Liver (tissue), 9 donors: Measurements from ENCODE around the gene POC5. TPM values are rescaled to one million over a fixed set of nuclear protein-coding genes. Genes with fewer than 3 reads are reported as not detected.
A peak's percentile ranks its signal among the peaks of the same experiment; 100 is the strongest.

Source experiments
- DNase-seq: peaks from one replicate; pipeline ENCODE4 v3.0.0-alpha.2; 2017; ENCODE audit warnings: low spot score
- H3K27ac ChIP-seq, 2 donors: one replicate each; pipeline ENCODE4 v1.7.0; 2013; ENCODE audit warnings: inconsistent platforms in 2 of 2, low read length in 2 of 2, control low read depth in 1 of 2, low read depth in 1 of 2, mild to moderate bottlenecking in 1 of 2
- H3K27me3 ChIP-seq, 4 donors: one replicate each; pipeline versions ENCODE4 v1.6.1 to v1.7.0; 2013; ENCODE audit warnings: low read length in 3 of 4, inconsistent platforms in 1 of 4, mild to moderate bottlenecking in 1 of 4, moderate library complexity in 1 of 4; ENCODE audit not compliant: control insufficient read depth in 4 of 4, insufficient read depth in 4 of 4
- H3K36me3 ChIP-seq, 4 donors: one replicate each; pipeline versions ENCODE4 v1.6.1 to v1.7.0; 2013; ENCODE audit warnings: low read length in 3 of 4, mild to moderate bottlenecking in 3 of 4, low read depth in 1 of 4, moderate library complexity in 1 of 4; ENCODE audit not compliant: control insufficient read depth in 4 of 4, insufficient read depth in 3 of 4
- H3K4me1 ChIP-seq, 4 donors: one replicate each; pipeline versions ENCODE4 v1.6.1 to v1.7.0; 2013; ENCODE audit warnings: low read length in 3 of 4, mild to moderate bottlenecking in 3 of 4, moderate library complexity in 1 of 4; ENCODE audit not compliant: control insufficient read depth in 4 of 4, insufficient read depth in 4 of 4
- H3K4me3 ChIP-seq, 3 donors: one replicate each; pipeline versions ENCODE4 v1.6.1 to v1.7.0; 2013; ENCODE audit warnings: low read length in 3 of 3, control low read depth in 1 of 3, low read depth in 1 of 3, mild to moderate bottlenecking in 1 of 3
- H3K9ac ChIP-seq, 2 donors: one replicate each; pipeline ENCODE4 v1.7.0; 2013; ENCODE audit warnings: low read length in 2 of 2, mild to moderate bottlenecking in 2 of 2, moderate library complexity in 2 of 2, control low read depth in 1 of 2, low read depth in 1 of 2
- H3K9me3 ChIP-seq, 4 donors: one replicate each; pipeline versions ENCODE4 v1.6.1 to v1.7.0; 2013; ENCODE audit warnings: low read length in 3 of 4; ENCODE audit not compliant: control insufficient read depth in 4 of 4
- EGR1 ChIP-seq, 2 donors: IDR thresholded peaks; 2 replicates each; pipeline ENCODE4 v1.6.1; 2016 to 2018; ENCODE audit warnings: antibody characterized with exemption in 2 of 2, low read depth in 2 of 2
- FOXA1 ChIP-seq: IDR thresholded peaks from 2 replicates; pipeline ENCODE4 v1.6.1; 2016; ENCODE audit warnings: antibody characterized with exemption
- FOXA2 ChIP-seq: IDR thresholded peaks from 2 replicates; pipeline ENCODE4 v1.6.1; 2016; ENCODE audit warnings: antibody characterized with exemption
- GABPA ChIP-seq, 2 donors: IDR thresholded peaks in 1 of 2; conservative IDR thresholded peaks in 1 of 2; 2 replicates each; pipeline ENCODE4 v1.6.1; 2016; ENCODE audit warnings: antibody characterized with exemption in 2 of 2, mild to moderate bottlenecking in 1 of 2, moderate library complexity in 1 of 2
- HNF4A ChIP-seq, 2 donors: conservative IDR thresholded peaks; 2 replicates each; pipeline ENCODE4 v1.6.1; 2016; ENCODE audit warnings: antibody characterized with exemption in 2 of 2, mild to moderate bottlenecking in 2 of 2
- HNF4G ChIP-seq: IDR thresholded peaks from 2 replicates; pipeline ENCODE4 v1.6.1; 2016; ENCODE audit warnings: antibody characterized with exemption
- NR2F2 ChIP-seq: IDR thresholded peaks from 2 replicates; pipeline ENCODE4 v1.6.1; 2016; ENCODE audit warnings: antibody characterized with exemption
- RAD21 ChIP-seq, 2 donors: IDR thresholded peaks; 2 replicates each; pipeline ENCODE4 v1.6.1; 2016; ENCODE audit warnings: antibody characterized with exemption in 2 of 2, mild to moderate bottlenecking in 2 of 2
- RXRA ChIP-seq, 2 donors: IDR thresholded peaks; 2 replicates each; pipeline ENCODE4 v1.6.1; 2017 to 2018; ENCODE audit warnings: antibody characterized with exemption in 2 of 2, mild to moderate bottlenecking in 1 of 2
- SP1 ChIP-seq: IDR thresholded peaks from 2 replicates; pipeline ENCODE4 v1.6.1; 2018; ENCODE audit warnings: antibody characterized with exemption, mild to moderate bottlenecking
- TAF1 ChIP-seq: conservative IDR thresholded peaks from 2 replicates; pipeline ENCODE4 v1.6.1; 2016; ENCODE audit warnings: antibody characterized with exemption, mild to moderate bottlenecking
- YY1 ChIP-seq: IDR thresholded peaks from 2 replicates; pipeline ENCODE4 v1.6.1; 2016; ENCODE audit warnings: antibody characterized with exemption, mild to moderate bottlenecking
- ZBTB33 ChIP-seq: IDR thresholded peaks from 2 replicates; pipeline ENCODE4 v1.6.1; 2016; ENCODE audit warnings: antibody characterized with exemption
- WGBS: extraction: QIAGEN DNeasy Blood & Tissue Kit; methylation state at CpG from one replicate; pipeline ENCODE4 v1.1.7; 2013; 5-methylcytosine and 5-hydroxymethylcytosine counted together
- polyA plus RNA-seq, 2 donors: library from polyadenylated mRNA; stranded (reverse) in 1 of 2; unstranded in 1 of 2; fragments of 200-250 nt in 1 of 2; fragments of >200 nt in 1 of 2; fragmentation: Nextera tagmentation in 1 of 2; extraction: Ambion mirVana in 1 of 2; gene quantifications; one replicate each; pipeline versions ENCODE4 v1.2.1 to v1.2.3, GENCODE V29; 2013 to 2015
- total RNA-seq, 2 donors: library from RNA; depleted of rRNA; stranded (reverse); fragments of >200 nt; gene quantifications; one replicate each; pipeline ENCODE4 v1.2.3, GENCODE V29; 2014
- TF ChIP-seq, protein P1 (sequence below): IDR thresholded peaks from 2 replicates; pipeline ENCODE4 v1.6.1; 2016; ENCODE audit warnings: antibody characterized with exemption, mild to moderate bottlenecking
- TF ChIP-seq, protein P2 (sequence below): IDR thresholded peaks from 2 replicates; pipeline ENCODE4 v1.6.1; 2016; ENCODE audit warnings: antibody characterized with exemption
- TF ChIP-seq, protein P3 (sequence below): fragments of 150-350 bp; IDR thresholded peaks from 2 replicates; pipeline ENCODE4 v1.5.1; 2017; ENCODE audit warnings: improper control_type of control experiment, low read depth, low read length; ENCODE audit not compliant: missing input control
- donor health status: healthy.
- donor health status: healthy.
- donor health status: healthy.
- donor health status: healthy.
- donor health status: healthy.

Gene POC5
- total and polyA plus RNA-seq, 4 donors: 2.3 to 6.7 (median 5.1) TPM

GRCh38 chr5:75723378-75723777, 6.1 kb upstream of the POC5 start (continued):
- TF ChIP-seq ZBTB33 (no peak), HNF4G (no peak), HNF4A (conservative IDR thresholded peaks at IDR 0.05) (no peak), TAF1 (no peak), GABPA (IDR thresholded peaks at IDR 0.05 in 1 of 2, conservative IDR thresholded peaks at IDR 0.05 in 1 of 2) (no peak), SP1 (no peak)

- no peak for DNase-seq
- Histone ChIP-seq H3K9ac (no peak overlapping the region), H3K36me3 (no peaks in the 10 kb centered on the region), H3K4me3 (no peak overlapping the region), H3K4me1 (peaks cover under 1 to 13% (median 3%) of the 10 kb centered on the region in 4 donors), H3K27ac (no peak overlapping the region), H3K27me3 (no peaks in the 10 kb centered on the region), H3K9me3 (no peaks in the 10 kb centered on the region)
- TF ChIP-seq, protein P1, sequence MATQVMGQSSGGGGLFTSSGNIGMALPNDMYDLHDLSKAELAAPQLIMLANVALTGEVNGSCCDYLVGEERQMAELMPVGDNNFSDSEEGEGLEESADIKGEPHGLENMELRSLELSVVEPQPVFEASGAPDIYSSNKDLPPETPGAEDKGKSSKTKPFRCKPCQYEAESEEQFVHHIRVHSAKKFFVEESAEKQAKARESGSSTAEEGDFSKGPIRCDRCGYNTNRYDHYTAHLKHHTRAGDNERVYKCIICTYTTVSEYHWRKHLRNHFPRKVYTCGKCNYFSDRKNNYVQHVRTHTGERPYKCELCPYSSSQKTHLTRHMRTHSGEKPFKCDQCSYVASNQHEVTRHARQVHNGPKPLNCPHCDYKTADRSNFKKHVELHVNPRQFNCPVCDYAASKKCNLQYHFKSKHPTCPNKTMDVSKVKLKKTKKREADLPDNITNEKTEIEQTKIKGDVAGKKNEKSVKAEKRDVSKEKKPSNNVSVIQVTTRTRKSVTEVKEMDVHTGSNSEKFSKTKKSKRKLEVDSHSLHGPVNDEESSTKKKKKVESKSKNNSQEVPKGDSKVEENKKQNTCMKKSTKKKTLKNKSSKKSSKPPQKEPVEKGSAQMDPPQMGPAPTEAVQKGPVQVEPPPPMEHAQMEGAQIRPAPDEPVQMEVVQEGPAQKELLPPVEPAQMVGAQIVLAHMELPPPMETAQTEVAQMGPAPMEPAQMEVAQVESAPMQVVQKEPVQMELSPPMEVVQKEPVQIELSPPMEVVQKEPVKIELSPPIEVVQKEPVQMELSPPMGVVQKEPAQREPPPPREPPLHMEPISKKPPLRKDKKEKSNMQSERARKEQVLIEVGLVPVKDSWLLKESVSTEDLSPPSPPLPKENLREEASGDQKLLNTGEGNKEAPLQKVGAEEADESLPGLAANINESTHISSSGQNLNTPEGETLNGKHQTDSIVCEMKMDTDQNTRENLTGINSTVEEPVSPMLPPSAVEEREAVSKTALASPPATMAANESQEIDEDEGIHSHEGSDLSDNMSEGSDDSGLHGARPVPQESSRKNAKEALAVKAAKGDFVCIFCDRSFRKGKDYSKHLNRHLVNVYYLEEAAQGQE: no peak
- TF ChIP-seq HNF4A (conservative IDR thresholded peaks at IDR 0.05) (no peak), EGR1 (IDR thresholded peaks at IDR 0.05; ENCODE audit: low read depth in 2 of 2) (no peak), FOXA1 (no peak), TAF1 (no peak), FOXA2 (no peak), NR2F2 (no peak), GABPA (IDR thresholded peaks at IDR 0.05 in 1 of 2, conservative IDR thresholded peaks at IDR 0.05 in 1 of 2) (no peak), ZBTB33 (no peak)
- TF ChIP-seq, protein P2, sequence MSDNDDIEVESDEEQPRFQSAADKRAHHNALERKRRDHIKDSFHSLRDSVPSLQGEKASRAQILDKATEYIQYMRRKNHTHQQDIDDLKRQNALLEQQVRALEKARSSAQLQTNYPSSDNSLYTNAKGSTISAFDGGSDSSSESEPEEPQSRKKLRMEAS: no peak
- WGBS: 91% methylated on average over 1 of the region's 1 CpG
Observed at GRCh38 chr5:75721573-75721972, 4.3 kb upstream of the POC5 start.

DNA sequence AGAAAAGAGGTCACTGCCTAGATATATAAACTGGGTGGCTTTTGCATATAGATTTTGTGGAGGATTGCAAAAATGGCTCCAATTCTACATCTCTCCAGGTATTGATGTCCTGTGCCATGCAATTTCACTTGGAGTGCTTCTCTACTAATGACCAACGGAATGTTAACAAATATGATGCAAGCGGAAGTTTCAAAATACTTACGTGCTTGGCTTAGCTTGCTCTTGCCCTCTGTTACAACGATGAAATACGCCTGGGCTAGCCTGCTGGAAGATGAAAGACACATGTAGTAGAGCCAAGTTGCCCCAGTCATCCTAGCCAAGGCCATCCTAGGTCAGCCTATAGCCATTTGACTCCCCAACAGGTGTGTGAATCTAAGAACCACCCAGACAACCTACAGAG, 3.6 kb upstream of the POC5 start:
- WGBS: 35% methylated on average over 5 of the region's 5 CpGs
- Histone ChIP-seq H3K9me3 (no peaks in the 10 kb centered on the region), H3K27ac (peak overlapping the region in 1 of 2 donors; percentile 44), H3K36me3 (no peaks in the 10 kb centered on the region), H3K9ac (no peak overlapping the region), H3K4me1 (peaks cover 3 to 19% (median 7%) of the 10 kb centered on the region in 4 donors), H3K27me3 (no peaks in the 10 kb centered on the region), H3K4me3 (no peak overlapping the region)
- no peak for DNase-seq
- TF ChIP-seq FOXA2: peak; percentile 71
- TF ChIP-seq, protein P1: peak; percentile 71
- peak; percentile 75 for TF ChIP-seq SP1
- TF ChIP-seq HNF4G: no peak
- TF ChIP-seq, protein P2: peak; percentile 80
- TF ChIP-seq GABPA (IDR thresholded peaks at IDR 0.05 in 1 of 2, conservative IDR thresholded peaks at IDR 0.05 in 1 of 2): peak; percentile 55 to 87
- TF ChIP-seq RXRA (IDR thresholded peaks at IDR 0.05): peak; percentile 80 to 83
- TF ChIP-seq, protein P3, sequence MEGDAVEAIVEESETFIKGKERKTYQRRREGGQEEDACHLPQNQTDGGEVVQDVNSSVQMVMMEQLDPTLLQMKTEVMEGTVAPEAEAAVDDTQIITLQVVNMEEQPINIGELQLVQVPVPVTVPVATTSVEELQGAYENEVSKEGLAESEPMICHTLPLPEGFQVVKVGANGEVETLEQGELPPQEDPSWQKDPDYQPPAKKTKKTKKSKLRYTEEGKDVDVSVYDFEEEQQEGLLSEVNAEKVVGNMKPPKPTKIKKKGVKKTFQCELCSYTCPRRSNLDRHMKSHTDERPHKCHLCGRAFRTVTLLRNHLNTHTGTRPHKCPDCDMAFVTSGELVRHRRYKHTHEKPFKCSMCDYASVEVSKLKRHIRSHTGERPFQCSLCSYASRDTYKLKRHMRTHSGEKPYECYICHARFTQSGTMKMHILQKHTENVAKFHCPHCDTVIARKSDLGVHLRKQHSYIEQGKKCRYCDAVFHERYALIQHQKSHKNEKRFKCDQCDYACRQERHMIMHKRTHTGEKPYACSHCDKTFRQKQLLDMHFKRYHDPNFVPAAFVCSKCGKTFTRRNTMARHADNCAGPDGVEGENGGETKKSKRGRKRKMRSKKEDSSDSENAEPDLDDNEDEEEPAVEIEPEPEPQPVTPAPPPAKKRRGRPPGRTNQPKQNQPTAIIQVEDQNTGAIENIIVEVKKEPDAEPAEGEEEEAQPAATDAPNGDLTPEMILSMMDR: no peak
- peak in 1 of 2 donors; percentile 21 for TF ChIP-seq RAD21 (IDR thresholded peaks at IDR 0.05)
- peak in 1 of 2 donors; percentile 42 for TF ChIP-seq EGR1 (IDR thresholded peaks at IDR 0.05; ENCODE audit: low read depth in 2 of 2)
- peak; percentile 77 for TF ChIP-seq YY1
